ENCODE measurements around the gene PRDM2.
"Not testable (repeated sequence)": the region's sequence is repeated elsewhere in the genome, so short reads cannot be mapped to it uniquely, and the experiment has no call there.

Gene PRDM2

GRCh38 chr1:13701271-13701640, 1.3 kb downstream of the PRDM2 start:
- no peak for DNase-seq

- no peak for DNase-seq
Measured at GRCh38 chr1:13702425-13703127, 2.6 kb downstream of the PRDM2 start.

GRCh38 chr1:13703128-13703513, 3.1 kb downstream of the PRDM2 start:
- DNase-seq, result no peak

- DNase-seq, result no peak
Measured at GRCh38 chr1:13703558-13704490, 3.8 kb downstream of the PRDM2 start.

GRCh38 chr1:13706046-13706445, 6.1 kb downstream of the PRDM2 start:
- DNase-seq, result no peak

GRCh38 chr1:13707164-13707563, 7.2 kb downstream of the PRDM2 start:
- no peak for DNase-seq

- DNase-seq, result no peak
Measured at GRCh38 chr1:13708380-13708982, 8.5 kb downstream of the PRDM2 start.

GRCh38 chr1:13710086-13710485, 10.1 kb downstream of the PRDM2 start:
- DNase-seq, result no peak

GRCh38 chr1:13714851-13715250, 14.9 kb downstream of the PRDM2 start:
- no peak for DNase-seq

- not testable (repeated sequence) for DNase-seq
Measured at GRCh38 chr1:13715616-13716287, 15.8 kb downstream of the PRDM2 start.

- no peak for DNase-seq
Measured at GRCh38 chr1:13722808-13723360, 22.9 kb downstream of the PRDM2 start.

GRCh38 chr1:13723810-13724209, 23.8 kb downstream of the PRDM2 start:
- DNase-seq, result no peak

- no peak for DNase-seq
Measured at GRCh38 chr1:13725714-13726175, 25.8 kb downstream of the PRDM2 start.

- no peak for DNase-seq
Measured at GRCh38 chr1:13728091-13728715, 28.2 kb downstream of the PRDM2 start.

- no peak for DNase-seq
Measured at GRCh38 chr1:13730291-13730690, 30.3 kb downstream of the PRDM2 start.

- DNase-seq, result no peak
Measured at GRCh38 chr1:13730751-13731482, 30.9 kb downstream of the PRDM2 start.

- no peak for DNase-seq
Measured at GRCh38 chr1:13731897-13732296, 31.9 kb downstream of the PRDM2 start.

- DNase-seq, result no peak
Measured at GRCh38 chr1:13732971-13733667, 33.1 kb downstream of the PRDM2 start.

GRCh38 chr1:13733711-13734110, 33.7 kb downstream of the PRDM2 start:
- no peak for DNase-seq

GRCh38 chr1:13735168-13735930, 35.4 kb downstream of the PRDM2 start:
- DNase-seq, result no peak

Data from midbrain (tissue), 1 donor.